Transverse colon (tissue), 4 donors: ENCODE measurements around the gene DDX54. TPM values are rescaled to one million over a fixed set of nuclear protein-coding genes. Genes with fewer than 3 reads are reported as not detected.
A peak's percentile ranks its signal among the peaks of the same experiment; 100 is the strongest.
"Not testable (repeated sequence)": the region's sequence is repeated elsewhere in the genome, so short reads cannot be mapped to it uniquely, and the experiment has no call there.

Experiments used
- DNase-seq: peaks from one replicate; pipeline ENCODE4 v3.0.0-alpha.2; 2019
- H3K27ac ChIP-seq, 4 donors: fragments of 200-600 bp; sonication (generic); 2 replicates each; pipeline ENCODE4 v1.5.1; 2016 to 2018; ENCODE audit warnings: inconsistent platforms in 4 of 4
- H3K27me3 ChIP-seq: fragments of 200-600 bp; sonication (generic); 2 replicates; pipeline ENCODE4 v1.5.1; 2017; ENCODE audit warnings: inconsistent platforms
- H3K36me3 ChIP-seq, 4 donors: fragments of 200-600 bp; sonication (generic); 2 replicates each; pipeline ENCODE4 v1.5.1; 2017 to 2019; ENCODE audit warnings: inconsistent platforms in 4 of 4
- H3K4me1 ChIP-seq, 4 donors: fragments of 200-600 bp; sonication (generic); 2 replicates each; pipeline ENCODE4 v1.5.1; 2017 to 2020; ENCODE audit warnings: inconsistent platforms in 4 of 4
- H3K4me3 ChIP-seq, 4 donors: fragments of 200-600 bp; sonication (generic); 1 replicate in 1 of 4; 2 replicates in 3 of 4; pipeline versions ENCODE4 v1.5.1 to v1.6.1; 2017 to 2019; ENCODE audit warnings: inconsistent platforms in 4 of 4
- H3K9me3 ChIP-seq, 2 donors: fragments of 200-600 bp; sonication (generic); 2 replicates each; pipeline ENCODE4 v1.5.1; 2017 to 2019; ENCODE audit warnings: inconsistent platforms in 2 of 2
- CTCF ChIP-seq, 5 experiments: fragments of 200-600 bp in 3 of 5; fragments of 450-650 bp in 2 of 5; sonication (generic) in 3 of 5; IDR thresholded peaks; 1 replicate in 2 of 5; 2 replicates in 3 of 5; pipeline ENCODE4 v1.5.1; 2016 to 2017; ENCODE audit warnings: antibody characterized with exemption in 5 of 5, inconsistent platforms in 3 of 5, mild to moderate bottlenecking in 2 of 5, moderate library complexity in 1 of 5
- EP300 ChIP-seq: sonication (generic); formaldehyde crosslinking; IDR thresholded peaks from one replicate; pipeline ENCODE4 v1.6.1; 2017; ENCODE audit warnings: antibody characterized with exemption, low read depth
- POLR2A ChIP-seq: fragments of 450-650 bp; IDR thresholded peaks from one replicate; pipeline ENCODE4 v1.6.1; 2016; ENCODE audit warnings: antibody characterized with exemption, mild to moderate bottlenecking, moderate library complexity
- POLR2AphosphoS5 ChIP-seq, 3 donors: sonication (generic); formaldehyde crosslinking; IDR thresholded peaks; one replicate each; pipeline ENCODE4 v1.6.1; 2016; ENCODE audit warnings: antibody characterized with exemption in 3 of 3
- WGBS, 2 donors: methylation state at CpG; one replicate each; pipeline ENCODE4 v1.1.5; 2018; ENCODE audit warnings: low coverage in 1 of 2; 5-methylcytosine and 5-hydroxymethylcytosine counted together
- in situ Hi-C, 4 donors: fragments of 200-750 bp; cut with MboI; loops; one replicate each; pipeline versions ENCODE4 v1.15.0 to v1.15.1; 2017; ENCODE audit warnings: low sequenced_read_pairs in 3 of 4, low pct_ligation_motif_present in 1 of 4, low pct_unique_long_range_greater_than_20kb in 1 of 4
- intact Hi-C: fragments of 100-400 bp; cut with DNase I; formaldehyde crosslinking; loops from one replicate; pipeline ENCODE4 v1.15.1; 2023; ENCODE audit warnings: low total_unique reads
- total RNA-seq, 4 donors: library from RNA; depleted of rRNA; stranded (reverse); fragments of >200 nt; gene quantifications; one replicate each; pipeline ENCODE4 v1.1.0, GENCODE V29; 2016

DDX54 gene
- total RNA-seq, 4 donors from 2014 or later: 60.7 to 96.1 (median 72.8) TPM

- no peak for DNase-seq
- 70 to 81% methylated on average over 4 to 5 of the region's 5 CpGs for WGBS, 2 donors
- Histone ChIP-seq H3K9me3 (no peaks in the 10 kb centered on the region), H3K4me3 (no peak overlapping the region), H3K36me3 (no peaks in the 10 kb centered on the region), H3K4me1 (peaks cover 5 to 23% (median 22%) of the 10 kb centered on the region in 4 donors), H3K27me3 (no peaks in the 10 kb centered on the region), H3K27ac (no peak overlapping the region)
- intact Hi-C loops (no loop called here), in situ Hi-C loops (no loop called here)
- TF ChIP-seq POLR2AphosphoS5 (IDR thresholded peaks at IDR 0.05) (no peak), CTCF (IDR thresholded peaks at IDR 0.05) (no peak), POLR2A (no peak), EP300 (no peak)
Measured at GRCh38 chr12:113144806-113145205, 40.5 kb downstream of the DDX54 start.

GRCh38 chr12:113143959-113144358, 41.3 kb downstream of the DDX54 start:
- 87% methylated on average over 8 of the region's 8 CpGs; no CpG with 5 or more reads in 1 of the 2 donors for WGBS, 2 donors

GRCh38 chr12:113142886-113143332, 42.4 kb downstream of the DDX54 start:
- Histone ChIP-seq H3K27ac (peak overlapping the region; percentile 53 to 66 (median 60)), H3K27me3 (no peaks in the 10 kb centered on the region), H3K9me3 (no peaks in the 10 kb centered on the region), H3K36me3 (no peaks in the 10 kb centered on the region), H3K4me1 (peaks cover 0 to 18% (median 15%) of the 10 kb centered on the region in 4 donors), H3K4me3 (no peak overlapping the region)
- TF ChIP-seq POLR2A: no peak
- no peak for TF ChIP-seq EP300
- no peak for TF ChIP-seq CTCF (IDR thresholded peaks at IDR 0.05)
- no peak for TF ChIP-seq POLR2AphosphoS5 (IDR thresholded peaks at IDR 0.05)
- no peak for DNase-seq
- intact Hi-C loops: no loop called here
- in situ Hi-C loops: no loop called here
- 46 to 58% methylated on average over 2 to 5 of the region's 5 CpGs for WGBS, 2 donors

More at GRCh38 chr12:113143959-113144358, 41.3 kb downstream of the DDX54 start:
- TF ChIP-seq POLR2A (no peak), POLR2AphosphoS5 (IDR thresholded peaks at IDR 0.05) (no peak), EP300 (no peak), CTCF (IDR thresholded peaks at IDR 0.05) (no peak)
- DNase-seq: no peak
- H3K4me3 ChIP-seq: no peak overlapping the region
- intact Hi-C loops: no loop called here
- no peaks in the 10 kb centered on the region for H3K9me3 ChIP-seq
- peaks cover 0 to 18% (median 15%) of the 10 kb centered on the region in 4 donors for H3K4me1 ChIP-seq
- in situ Hi-C loops: no loop called here
- no peaks in the 10 kb centered on the region for H3K27me3 ChIP-seq
- H3K27ac ChIP-seq: no peak overlapping the region
- H3K36me3 ChIP-seq: no peaks in the 10 kb centered on the region

GRCh38 chr12:113142173-113142885, 42.9 kb downstream of the DDX54 start:
- Histone ChIP-seq H3K27ac (peak overlapping the region; percentile 53 to 66 (median 60)), H3K36me3 (no peaks in the 10 kb centered on the region), H3K27me3 (no peaks in the 10 kb centered on the region), H3K4me1 (peaks cover 0 to 18% (median 15%) of the 10 kb centered on the region in 4 donors), H3K4me3 (no peak overlapping the region), H3K9me3 (no peaks in the 10 kb centered on the region)
- intact Hi-C loops (no loop called here), in situ Hi-C loops (no loop called here)
- 38 to 40% methylated on average over 7 to 17 of the region's 17 CpGs for WGBS, 2 donors
- TF ChIP-seq CTCF (IDR thresholded peaks at IDR 0.05): no peak
- no peak for TF ChIP-seq EP300
- DNase-seq: peak; percentile 77

- Histone ChIP-seq H3K27ac (peak overlapping the region; percentile 53 to 66 (median 60)), H3K4me1 (peaks cover 0 to 19% (median 18%) of the 10 kb centered on the region in 4 donors)
- H3K36me3 ChIP-seq, in situ Hi-C loops, H3K27me3 ChIP-seq, DNase-seq, H3K4me3 ChIP-seq, intact Hi-C loops, H3K9me3 ChIP-seq: not testable (repeated sequence)
- 0 to 60% methylated on average over 1 to 3 of the region's 3 CpGs for WGBS, 2 donors
Measured at GRCh38 chr12:113141716-113142115, 43.6 kb downstream of the DDX54 start.
